ENCODE data around the gene GABARAP.

- TF ChIP-seq POLR2A (IDR thresholded peaks at IDR 0.05) (no peak), CTCF (IDR thresholded peaks at IDR 0.05) (no peak)
Measured at GRCh38 chr17:7203391-7203790, 38.9 kb downstream of the GABARAP start.
